IPS DF 6.9 (cell line): ENCODE results near the gene FBXO48.

Experiments
- DNase-seq: peaks from one replicate; pipeline ENCODE4 v3.0.0-alpha.2; 2013; ENCODE audit warnings: low read depth, low spot score
- H3K27ac ChIP-seq: one replicate; pipeline ENCODE4 v1.5.1; 2013; ENCODE audit warnings: low read length, control low read depth
- H3K27me3 ChIP-seq: 2 replicates; pipeline ENCODE4 v1.6.1; 2013; ENCODE audit warnings: mild to moderate bottlenecking, low read length; ENCODE audit not compliant: control insufficient read depth, insufficient read depth
- H3K36me3 ChIP-seq: 2 replicates; pipeline ENCODE4 v1.6.1; 2013; ENCODE audit warnings: low read length; ENCODE audit not compliant: control insufficient read depth, insufficient read depth
- H3K4me1 ChIP-seq: 2 replicates; pipeline ENCODE4 v1.6.1; 2013; ENCODE audit warnings: low read length; ENCODE audit not compliant: control insufficient read depth, insufficient read depth
- H3K4me3 ChIP-seq: 2 replicates; pipeline ENCODE4 v1.5.1; 2013; ENCODE audit warnings: mild to moderate bottlenecking, low read length
- H3K9me3 ChIP-seq: 2 replicates; pipeline ENCODE4 v1.6.1; 2013; ENCODE audit warnings: low read length, inconsistent platforms; ENCODE audit not compliant: control insufficient read depth, insufficient read depth
- WGBS: extraction: QIAGEN DNeasy Blood & Tissue Kit; methylation state at CpG from one replicate; pipeline ENCODE4 v1.1.7; 2013; ENCODE audit warnings: mixed read lengths, missing lambda C conversion rate; ENCODE audit not compliant: insufficient read length, insufficient coverage; 5-methylcytosine and 5-hydroxymethylcytosine counted together

Gene FBXO48

GRCh38 chr2:68467077-68467960 is at the start of gene FBXO48, which contains the start of gene APLF:
FBXO48 (minus strand) TSS chr2:68467294; CDS start chr2:68465145, 2,149 bp downstream.
APLF (plus strand) TSS chr2:68467585; CDS start chr2:68467732, 147 bp downstream.
- Histone ChIP-seq H3K4me3 (peak within 1 kb of the TSS; percentile 100), H3K27ac (no peak within 1 kb of the TSS), H3K27me3 (no peaks in the 10 kb centered on the region), H3K4me1 (no peaks in the 10 kb centered on the region), H3K36me3 (no peaks in the 10 kb centered on the region), H3K9me3 (no peaks in the 10 kb centered on the region)
- whole genome bisulfite sequencing = no CpG with 5 or more reads among the region's 82 CpGs
- peak; percentile 90 for DNase-seq

DNA sequence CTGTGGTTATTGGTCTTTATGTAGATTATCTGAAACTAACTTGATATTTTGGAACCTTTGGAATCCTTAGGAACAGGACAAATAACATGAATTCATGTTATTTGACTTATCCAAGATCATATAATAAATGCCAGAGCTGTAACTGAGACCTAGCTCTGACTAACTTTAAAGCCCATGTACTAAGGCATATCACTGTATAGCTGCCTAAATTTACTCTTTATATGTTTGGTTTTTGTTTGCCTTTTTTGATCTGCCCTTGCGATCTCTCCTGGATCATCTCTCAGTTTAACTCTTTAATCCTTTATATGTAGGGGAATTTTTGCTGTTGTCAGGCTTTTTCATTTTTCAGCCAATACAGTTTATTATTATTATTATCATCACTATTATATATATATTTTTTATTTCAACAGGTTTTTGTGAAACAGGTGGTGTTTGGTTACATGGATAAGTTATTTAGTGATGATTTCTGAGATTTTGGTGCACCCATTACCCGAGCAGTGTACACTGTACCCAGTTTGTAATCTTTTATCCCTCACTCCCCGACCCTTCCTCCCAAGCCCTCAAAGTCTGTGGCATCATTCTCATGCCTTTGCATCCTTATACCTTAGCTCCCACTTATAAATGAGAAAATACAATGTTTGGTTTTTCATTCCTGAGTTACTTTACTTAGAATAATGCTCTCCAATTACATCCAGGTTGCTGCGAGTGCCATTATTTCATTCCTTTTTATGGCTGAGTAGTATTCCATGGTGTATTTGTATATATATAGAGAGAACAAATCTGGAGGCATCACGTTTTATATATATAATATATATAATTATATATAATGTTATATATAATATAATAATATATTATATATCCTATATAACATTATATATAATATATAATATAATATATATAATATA is 49.2 kb upstream of the FBXO48 start:
- Histone ChIP-seq H3K36me3 (no peaks in the 10 kb centered on the region), H3K4me1 (no peaks in the 10 kb centered on the region), H3K9me3 (no peaks in the 10 kb centered on the region), H3K4me3 (no peak overlapping the region), H3K27ac (no peak overlapping the region), H3K27me3 (no peaks in the 10 kb centered on the region)
- no CpG with 5 or more reads among the region's 5 CpGs for WGBS
- DNase-seq = no peak

- no CpG with 5 or more reads among the region's 2 CpGs for WGBS
- no peaks in the 10 kb centered on the region for H3K9me3 ChIP-seq
- H3K4me1 ChIP-seq = no peaks in the 10 kb centered on the region
- H3K27ac ChIP-seq = no peak overlapping the region
- H3K4me3 ChIP-seq = no peak overlapping the region
- H3K27me3 ChIP-seq = no peaks in the 10 kb centered on the region
- H3K36me3 ChIP-seq = no peaks in the 10 kb centered on the region
- DNase-seq = no peak
Measured at GRCh38 chr2:68514316-68514929, 47.3 kb upstream of the FBXO48 start.

- Histone ChIP-seq H3K9me3 (no peaks in the 10 kb centered on the region), H3K4me3 (no peak overlapping the region), H3K4me1 (no peaks in the 10 kb centered on the region), H3K36me3 (no peaks in the 10 kb centered on the region), H3K27ac (no peak overlapping the region), H3K27me3 (no peaks in the 10 kb centered on the region)
- WGBS = no CpG with 5 or more reads among the region's 1 CpG
- no peak for DNase-seq
Measured at GRCh38 chr2:68512966-68513365, 45.9 kb upstream of the FBXO48 start.

DNA sequence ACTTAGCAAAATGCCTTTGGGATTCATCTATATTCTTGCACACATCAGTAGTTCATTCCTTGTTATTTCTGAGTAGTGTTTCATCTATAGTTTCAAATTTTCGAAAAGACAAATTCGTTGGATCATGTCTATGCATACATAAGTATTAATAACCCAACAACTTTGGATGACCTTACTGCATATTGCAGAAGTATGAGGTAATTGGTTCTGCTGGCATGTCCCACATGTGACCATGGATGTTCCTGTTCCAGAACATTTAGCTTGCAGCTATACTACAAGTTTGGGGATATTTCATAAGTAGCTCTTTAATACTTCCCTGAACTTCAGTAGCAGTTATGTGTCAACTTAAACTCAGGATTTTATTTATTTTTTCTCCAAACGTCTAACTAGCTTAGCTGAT is 45.2 kb upstream of the FBXO48 start:
- no CpG with 5 or more reads among the region's 3 CpGs for WGBS
- Histone ChIP-seq H3K9me3 (no peaks in the 10 kb centered on the region), H3K27ac (no peak overlapping the region)

GRCh38 chr2:68506170-68506569 is 39.1 kb upstream of the FBXO48 start:
- DNase-seq = no peak
- Histone ChIP-seq H3K4me3 (no peak overlapping the region), H3K9me3 (no peaks in the 10 kb centered on the region), H3K27ac (no peak overlapping the region), H3K36me3 (no peaks in the 10 kb centered on the region), H3K4me1 (no peaks in the 10 kb centered on the region), H3K27me3 (no peaks in the 10 kb centered on the region)
- WGBS = no CpG with 5 or more reads among the region's 3 CpGs

More for the DNA sequence above, 45.2 kb upstream of the FBXO48 start:
- Histone ChIP-seq H3K4me1 (no peaks in the 10 kb centered on the region), H3K36me3 (no peaks in the 10 kb centered on the region), H3K4me3 (no peak overlapping the region), H3K27me3 (no peaks in the 10 kb centered on the region)
- no peak for DNase-seq

DNA sequence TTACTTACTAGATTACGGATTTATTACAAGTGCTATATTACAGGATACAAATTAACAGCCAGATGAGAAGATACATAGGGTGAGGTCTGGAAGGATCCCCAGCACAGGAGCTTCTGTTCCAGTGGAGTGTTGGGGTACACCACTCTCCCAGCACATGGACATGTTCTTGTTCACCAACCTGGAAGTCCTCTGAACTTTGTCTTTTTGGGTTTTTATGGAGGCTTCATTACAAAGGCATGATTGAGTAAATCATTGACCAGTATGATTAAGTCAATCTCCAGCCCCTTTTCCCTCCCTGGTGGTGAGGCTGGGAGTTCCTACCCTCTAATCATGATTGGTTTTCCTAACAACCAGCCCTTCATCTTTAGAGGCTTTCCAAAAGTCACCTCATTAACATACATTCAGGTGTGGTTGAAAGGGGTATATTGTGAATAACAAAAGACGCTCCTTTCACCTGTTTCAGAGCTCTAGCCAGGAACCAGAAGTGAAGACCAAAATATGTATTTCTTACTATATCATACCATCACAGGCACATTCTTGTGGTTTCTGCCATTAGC is 38.6 kb upstream of the FBXO48 start:
- Histone ChIP-seq H3K27ac (no peak overlapping the region), H3K4me1 (no peaks in the 10 kb centered on the region), H3K4me3 (no peak overlapping the region), H3K27me3 (no peaks in the 10 kb centered on the region), H3K9me3 (no peaks in the 10 kb centered on the region), H3K36me3 (no peaks in the 10 kb centered on the region)
- no peak for DNase-seq
- no CpG with 5 or more reads among the region's 2 CpGs for WGBS

- Histone ChIP-seq H3K9me3 (no peaks in the 10 kb centered on the region), H3K4me1 (no peaks in the 10 kb centered on the region), H3K36me3 (no peaks in the 10 kb centered on the region), H3K4me3 (no peak overlapping the region), H3K27me3 (no peaks in the 10 kb centered on the region), H3K27ac (no peak overlapping the region)
- no peak for DNase-seq
- no CpG with 5 or more reads among the region's 5 CpGs for WGBS
Measured at GRCh38 chr2:68501768-68502167, 34.7 kb upstream of the FBXO48 start.

DNA sequence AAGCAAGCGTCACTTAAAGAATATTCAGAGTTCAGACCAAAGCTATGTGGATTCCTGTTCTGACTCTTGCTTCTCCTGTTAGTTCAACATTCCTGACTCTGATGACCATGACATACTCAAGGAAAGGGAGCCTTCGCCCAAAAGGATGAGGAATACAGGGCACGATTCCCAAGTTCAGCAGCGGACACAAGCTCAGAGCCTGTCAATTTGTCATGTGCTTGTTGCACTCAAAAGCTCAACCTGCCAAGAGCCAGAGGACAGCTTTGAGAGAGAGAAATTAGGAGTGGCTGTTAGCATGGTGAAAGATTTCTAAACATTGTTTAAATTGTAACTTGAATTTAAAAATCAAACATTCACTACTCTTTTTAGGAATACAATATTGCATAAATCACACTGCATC is 33.6 kb upstream of the FBXO48 start:
- no CpG with 5 or more reads among the region's 4 CpGs for WGBS
- no peak overlapping the region for H3K27ac ChIP-seq
- no peaks in the 10 kb centered on the region for H3K27me3 ChIP-seq
- DNase-seq = no peak
- no peaks in the 10 kb centered on the region for H3K4me1 ChIP-seq
- no peaks in the 10 kb centered on the region for H3K9me3 ChIP-seq
- no peaks in the 10 kb centered on the region for H3K36me3 ChIP-seq
- no peak overlapping the region for H3K4me3 ChIP-seq

- H3K27ac ChIP-seq = no peak overlapping the region
- H3K9me3 ChIP-seq = no peaks in the 10 kb centered on the region
- no peak for DNase-seq
- H3K4me3 ChIP-seq = no peak overlapping the region
- H3K27me3 ChIP-seq = no peaks in the 10 kb centered on the region
- no peaks in the 10 kb centered on the region for H3K4me1 ChIP-seq
- no peaks in the 10 kb centered on the region for H3K36me3 ChIP-seq
Measured at GRCh38 chr2:68499133-68499532, 32.0 kb upstream of the FBXO48 start.
